ENCODE results near the gene DNAJC27. TPM values are rescaled to one million over a fixed set of nuclear protein-coding genes. Genes with fewer than 3 reads are reported as not detected.
A peak's percentile ranks its signal among the peaks of the same experiment; 100 is the strongest.

The DNAJC27 gene
- total and polyA plus RNA-seq, 9 of the 15 experiments (the other 6 are each of a cell fraction or from before 2014, with no cell fraction given): 0.53 to 5.9 (median 3.0) TPM

GRCh38 chr2:24971536-24972314 lies at the start of gene DNAJC27 (continued):
- TF ChIP-seq SMAD4 (CRISPR knock-in tag; conservative IDR thresholded peaks at IDR 0.05) (no peak; the same call in 1 of the 2 replicates), THAP7 (CRISPR knock-in tag; IDR thresholded peaks at IDR 0.05) (no peak), TCFL5 (CRISPR knock-in tag; conservative IDR thresholded peaks at IDR 0.05) (no peak), SMAD3 (CRISPR knock-in tag; conservative IDR thresholded peaks at IDR 0.05) (no peak), BCOR (IDR thresholded peaks at IDR 0.05) (no peak; the same call in 1 of the 2 replicates), TRIM28 (IDR thresholded peaks at IDR 0.05) (no peak), ZBTB17 (CRISPR knock-in tag; IDR thresholded peaks at IDR 0.05) (no peak), TEAD4 (IDR thresholded peaks at IDR 0.05; ENCODE audit: low read length) (no peak), TEAD4 (CRISPR knock-in tag; IDR thresholded peaks at IDR 0.05; ENCODE audit: borderline replicate concordance) (no peak), AFF4 (CRISPR knock-in tag; IDR thresholded peaks at IDR 0.05) (no peak), ZC3H4 (CRISPR knock-in tag; IDR thresholded peaks at IDR 0.05; ENCODE audit: borderline replicate concordance) (no peak), SIX5 (IDR thresholded peaks at IDR 0.05; ENCODE audit: borderline replicate concordance in 1 of 2, insufficient read depth in 1 of 2, low read depth in 1 of 2, low read length in 2 of 2) (no peak), SRSF7 (optimal IDR thresholded peaks at IDR 0.05; ENCODE audit: low read depth, low read length) (no peak), KLF1 (tag; IDR thresholded peaks at IDR 0.05) (0 out of 2 replicates have a peak, but pooled peaks have one; percentile 20), DIDO1 (tag; IDR thresholded peaks at IDR 0.05; ENCODE audit: low read depth) (no peak), GABPA (tag; conservative IDR thresholded peaks at IDR 0.05; ENCODE audit: low read depth) (no peak; the same call in 1 of the 2 replicates), RAD51 (IDR thresholded peaks at IDR 0.05; ENCODE audit: borderline replicate concordance, low read depth) (no peak), IRF2 (CRISPR knock-in tag; IDR thresholded peaks at IDR 0.05) (no peak), GATAD2B (IDR thresholded peaks at IDR 0.05; ENCODE audit: borderline replicate concordance) (peak; percentile 60; the same call in 1 of the 2 replicates), CEBPZ (IDR thresholded peaks at IDR 0.05; ENCODE audit: borderline replicate concordance, low read depth, low read length) (no peak), ZNF644 (tag; IDR thresholded peaks at IDR 0.05; ENCODE audit: low read depth) (no peak)

All from K562 (cell line).